AG10803 (cell line): ENCODE data around the gene PRICKLE2.

Source experiments
- DNase-seq: peaks from one replicate; pipeline ENCODE4 v3.0.0; 2010; ENCODE audit warnings: low read depth
- H3K4me3 ChIP-seq: 2 replicates; pipeline ENCODE4 v1.5.1; 2011; ENCODE audit warnings: mild to moderate bottlenecking, low read length, control low read depth
- TF ChIP-seq, protein P1 (sequence below): conservative IDR thresholded peaks from 2 replicates; pipeline ENCODE4 v1.5.1; 2011; ENCODE audit warnings: mild to moderate bottlenecking, low read length, control low read depth, inconsistent platforms

PRICKLE2 gene

DNA sequence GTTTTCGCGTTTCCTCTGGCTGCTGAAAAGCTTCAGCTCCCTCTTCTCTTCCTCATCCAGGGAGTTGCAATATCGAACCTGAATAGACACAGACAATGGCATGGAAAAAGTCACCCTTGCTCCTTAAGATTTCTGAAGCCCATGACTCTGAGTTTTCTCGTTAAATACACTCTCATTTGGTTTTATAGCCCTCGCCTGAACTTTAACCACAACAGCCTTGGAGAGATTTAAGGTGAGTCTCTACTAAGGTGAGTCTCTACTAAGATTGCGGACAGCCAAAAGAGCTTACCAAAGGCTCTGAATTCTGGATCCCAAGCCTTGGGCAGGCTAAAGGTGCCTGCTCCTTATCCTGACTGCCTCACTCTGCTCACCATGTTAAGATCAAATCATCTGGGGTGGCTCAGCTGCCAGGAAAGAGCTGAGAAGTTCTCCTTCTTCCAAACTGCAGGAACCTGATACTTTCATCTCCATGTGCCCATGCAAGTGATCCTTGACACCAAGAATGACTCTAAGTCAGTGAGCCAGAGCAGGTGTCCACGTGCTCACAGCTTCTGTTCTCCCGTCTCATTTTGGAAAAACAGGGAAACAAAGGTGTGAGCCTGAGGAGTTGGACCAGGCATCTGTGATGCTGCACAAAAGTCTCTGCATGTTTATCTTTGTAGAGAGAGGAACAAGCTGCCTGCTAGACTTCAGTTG is 65.1 kb downstream of the PRICKLE2 start:
- TF ChIP-seq, protein P1, sequence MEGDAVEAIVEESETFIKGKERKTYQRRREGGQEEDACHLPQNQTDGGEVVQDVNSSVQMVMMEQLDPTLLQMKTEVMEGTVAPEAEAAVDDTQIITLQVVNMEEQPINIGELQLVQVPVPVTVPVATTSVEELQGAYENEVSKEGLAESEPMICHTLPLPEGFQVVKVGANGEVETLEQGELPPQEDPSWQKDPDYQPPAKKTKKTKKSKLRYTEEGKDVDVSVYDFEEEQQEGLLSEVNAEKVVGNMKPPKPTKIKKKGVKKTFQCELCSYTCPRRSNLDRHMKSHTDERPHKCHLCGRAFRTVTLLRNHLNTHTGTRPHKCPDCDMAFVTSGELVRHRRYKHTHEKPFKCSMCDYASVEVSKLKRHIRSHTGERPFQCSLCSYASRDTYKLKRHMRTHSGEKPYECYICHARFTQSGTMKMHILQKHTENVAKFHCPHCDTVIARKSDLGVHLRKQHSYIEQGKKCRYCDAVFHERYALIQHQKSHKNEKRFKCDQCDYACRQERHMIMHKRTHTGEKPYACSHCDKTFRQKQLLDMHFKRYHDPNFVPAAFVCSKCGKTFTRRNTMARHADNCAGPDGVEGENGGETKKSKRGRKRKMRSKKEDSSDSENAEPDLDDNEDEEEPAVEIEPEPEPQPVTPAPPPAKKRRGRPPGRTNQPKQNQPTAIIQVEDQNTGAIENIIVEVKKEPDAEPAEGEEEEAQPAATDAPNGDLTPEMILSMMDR: no peak
- H3K4me3 ChIP-seq: no peak overlapping the region
- no peak for DNase-seq

DNA sequence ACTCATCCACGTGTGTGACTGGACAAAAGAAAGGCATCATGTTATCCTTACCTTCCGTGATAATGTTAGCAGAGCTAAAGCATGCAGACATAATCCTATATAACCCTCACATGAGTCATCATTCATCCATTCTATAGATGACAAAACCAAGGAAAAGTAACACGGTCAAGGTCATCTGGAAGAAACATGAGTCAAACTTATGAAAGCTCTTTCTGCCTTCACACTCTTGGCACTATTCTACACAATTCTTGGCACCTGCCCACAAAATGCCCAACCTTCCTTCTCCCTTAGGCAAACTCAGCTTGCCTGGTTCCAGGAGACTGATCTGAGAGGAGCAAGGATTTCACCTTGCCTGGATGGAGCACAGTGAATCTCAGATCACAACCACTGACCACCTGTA is 66.9 kb downstream of the PRICKLE2 start:
- H3K4me3 ChIP-seq: no peak overlapping the region
- no peak for DNase-seq
- TF ChIP-seq, protein P1: no peak

DNA sequence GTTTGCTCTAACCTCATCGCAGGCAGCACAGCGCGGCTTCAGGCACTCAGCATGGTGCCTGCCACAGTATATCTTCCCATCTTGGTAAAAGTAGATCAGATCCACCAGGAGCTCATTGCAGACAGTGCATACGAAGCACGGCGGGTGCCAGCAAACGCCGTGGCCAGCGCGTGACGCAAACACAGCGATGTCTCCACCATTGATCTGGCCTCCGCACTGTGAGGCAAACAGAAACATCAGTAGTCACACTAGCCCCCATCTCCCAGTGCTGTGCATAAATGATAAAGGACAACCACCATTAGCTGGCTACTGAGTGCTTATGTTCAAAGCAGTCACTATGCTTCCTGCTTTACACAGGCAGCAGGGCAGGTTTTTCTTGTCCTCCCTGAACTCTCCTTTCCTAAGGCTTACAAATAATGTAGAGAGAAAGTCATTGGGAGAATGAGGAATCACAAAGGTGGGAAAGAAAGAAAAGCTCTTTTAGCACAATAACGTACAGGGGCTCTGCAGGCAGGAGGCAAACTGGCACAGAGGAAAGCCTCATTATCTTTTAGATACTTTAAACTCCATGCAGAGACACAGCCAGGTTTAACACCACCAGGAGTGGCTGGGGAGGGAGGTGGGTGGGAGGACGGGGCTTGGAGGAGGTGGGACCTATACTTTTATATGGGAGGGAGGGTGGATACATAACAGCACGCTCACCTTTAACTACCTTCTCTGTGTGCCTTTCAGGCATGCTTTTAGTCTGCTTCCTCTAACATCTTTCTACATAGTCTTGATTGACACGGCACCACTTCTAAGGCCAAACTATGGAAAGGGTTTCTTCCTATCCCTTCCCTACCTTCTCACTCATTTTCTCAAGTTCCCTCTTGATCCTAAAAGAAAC is 67.9 kb downstream of the PRICKLE2 start:
- H3K4me3 ChIP-seq: no peak overlapping the region
- DNase-seq: no peak
- TF ChIP-seq, protein P1: no peak

DNA sequence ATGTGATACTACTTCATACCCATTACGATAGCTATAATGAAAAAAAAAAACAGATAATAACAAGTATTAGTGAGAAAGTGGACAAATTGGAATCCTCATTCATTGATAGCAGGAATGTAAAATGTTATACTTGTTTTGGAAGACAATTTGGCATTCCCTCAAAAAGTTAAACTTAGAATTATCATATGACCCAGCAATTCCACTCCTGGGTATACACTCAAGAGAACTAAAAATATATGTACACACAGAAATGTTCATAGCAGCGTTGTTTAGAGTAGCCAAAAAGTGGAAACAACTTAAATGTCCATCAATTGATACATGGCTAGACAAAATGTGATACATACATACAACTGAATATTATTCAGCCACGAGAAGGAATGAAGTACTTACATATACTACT is 69.9 kb downstream of the PRICKLE2 start:
- DNase-seq: no peak
- TF ChIP-seq, protein P1: no peak
- H3K4me3 ChIP-seq: no peak overlapping the region

DNA sequence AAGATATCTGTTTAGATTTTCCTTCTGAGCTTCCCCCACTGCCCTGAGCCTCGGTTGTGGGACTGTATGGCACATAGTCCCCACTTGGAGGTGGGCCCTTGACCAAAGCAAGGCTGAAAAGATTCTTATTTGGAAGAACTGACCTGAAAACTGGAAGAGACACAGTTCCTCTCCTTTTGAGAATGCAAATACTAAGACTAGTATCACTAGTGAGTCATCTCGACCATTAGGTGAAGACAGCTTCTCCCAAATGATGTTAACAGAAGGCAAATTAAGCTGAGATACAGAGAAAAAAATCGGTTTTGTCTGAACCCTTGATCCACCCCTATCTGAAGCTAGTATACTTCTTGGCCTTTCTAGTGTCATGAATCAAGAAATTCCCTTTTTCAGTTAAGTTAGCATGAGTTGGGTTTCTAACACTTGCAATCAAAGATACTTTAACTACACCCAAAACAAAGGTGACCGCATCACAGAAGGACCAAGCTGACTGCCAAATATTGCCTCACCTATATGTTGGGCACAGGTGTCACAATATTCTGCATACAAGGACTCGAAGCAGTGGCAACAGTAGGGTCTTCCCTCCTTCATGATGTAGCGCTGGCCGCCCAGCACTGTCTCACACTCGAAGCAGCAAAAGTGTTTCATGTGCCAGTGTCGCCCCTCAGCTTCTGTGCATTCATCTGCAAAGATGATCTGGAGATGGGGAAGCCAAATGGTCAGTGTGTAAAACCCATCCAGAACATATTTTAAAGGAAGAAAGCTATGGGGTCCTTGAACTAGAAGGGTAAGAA is 72.4 kb downstream of the PRICKLE2 start:
- TF ChIP-seq, protein P1: no peak
- DNase-seq: no peak
- no peak overlapping the region for H3K4me3 ChIP-seq

DNA sequence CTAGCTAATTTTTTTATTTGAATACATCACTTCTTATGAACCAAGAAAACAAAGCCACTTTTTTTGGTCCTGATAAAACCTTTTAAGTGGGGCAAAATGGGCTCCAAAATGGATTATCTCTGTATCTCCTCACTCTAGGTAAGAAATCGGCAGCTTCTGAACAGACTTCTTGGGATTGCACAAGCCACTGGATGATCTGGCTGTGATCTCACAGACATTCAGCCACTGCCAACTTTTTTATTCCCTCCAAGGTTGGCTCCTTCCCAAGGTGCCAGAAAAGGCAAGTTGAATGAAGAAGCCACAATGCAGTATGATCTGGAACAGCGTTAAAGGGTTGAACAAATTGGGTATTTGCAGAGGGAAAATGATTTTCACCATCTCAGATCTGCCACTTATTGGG is 73.2 kb downstream of the PRICKLE2 start:
- peak; percentile 82 for DNase-seq
- TF ChIP-seq, protein P1: no peak
- no peak overlapping the region for H3K4me3 ChIP-seq
